ENCODE measurements around the gene CCDC157. TPM values are rescaled to one million over a fixed set of nuclear protein-coding genes. Genes with fewer than 3 reads are reported as not detected.

The CCDC157 gene
- total and polyA plus RNA-seq, 9 of the 15 experiments (the other 6 are each of a cell fraction or from before 2014, with no cell fraction given): 0.04 to 1.3 (median 0.68) TPM

DNA sequence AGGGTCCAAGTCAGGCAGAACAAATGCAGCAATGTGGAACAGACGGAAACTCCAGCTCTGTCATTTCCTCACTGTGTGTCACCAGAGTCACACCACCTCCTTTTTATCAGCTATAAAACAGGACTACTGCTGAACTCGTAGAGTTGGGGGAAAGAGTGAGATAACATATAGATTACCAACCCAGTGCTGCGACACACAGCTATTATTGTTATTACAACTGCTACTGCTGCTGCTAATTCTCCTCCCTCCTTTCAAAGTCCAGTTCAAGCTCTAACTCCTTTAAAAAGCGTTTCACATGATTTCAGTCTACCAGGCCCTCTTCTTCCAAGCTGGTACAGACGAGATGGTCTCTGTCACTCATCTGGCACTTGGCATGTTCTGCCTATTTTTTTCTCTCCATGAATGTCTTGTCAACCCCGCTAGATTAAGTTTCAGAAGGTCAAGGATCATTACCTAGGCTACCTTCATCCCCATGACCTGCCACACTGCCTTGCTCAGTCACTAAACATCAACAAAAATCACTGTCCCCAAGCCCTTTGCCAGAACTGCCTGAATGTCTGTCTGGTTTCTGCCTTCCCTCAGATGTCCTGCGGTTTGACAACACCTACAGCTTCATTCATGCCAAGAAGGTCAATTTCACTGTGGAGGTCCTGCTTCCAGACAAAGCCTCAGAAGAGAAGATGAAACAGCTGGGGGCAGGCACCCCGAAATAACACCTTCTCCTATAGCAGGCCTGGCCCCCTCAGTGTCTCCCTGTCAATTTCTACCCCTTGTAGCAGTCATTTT lies 65.1 kb downstream of the CCDC157 start (continued):
- TF ChIP-seq, protein P1, sequence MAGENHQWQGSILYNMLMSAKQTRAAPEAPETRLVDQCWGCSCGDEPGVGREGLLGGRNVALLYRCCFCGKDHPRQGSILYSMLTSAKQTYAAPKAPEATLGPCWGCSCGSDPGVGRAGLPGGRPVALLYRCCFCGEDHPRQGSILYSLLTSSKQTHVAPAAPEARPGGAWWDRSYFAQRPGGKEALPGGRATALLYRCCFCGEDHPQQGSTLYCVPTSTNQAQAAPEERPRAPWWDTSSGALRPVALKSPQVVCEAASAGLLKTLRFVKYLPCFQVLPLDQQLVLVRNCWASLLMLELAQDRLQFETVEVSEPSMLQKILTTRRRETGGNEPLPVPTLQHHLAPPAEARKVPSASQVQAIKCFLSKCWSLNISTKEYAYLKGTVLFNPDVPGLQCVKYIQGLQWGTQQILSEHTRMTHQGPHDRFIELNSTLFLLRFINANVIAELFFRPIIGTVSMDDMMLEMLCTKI (IDR thresholded peaks at IDR 0.05; ENCODE audit: partially characterized antibody): no peak
- TF ChIP-seq NCOA6 (IDR thresholded peaks at IDR 0.05) (no peak), PHB2 (IDR thresholded peaks at IDR 0.05; ENCODE audit: low read depth) (no peak), NR2F6 (CRISPR knock-in tag; IDR thresholded peaks at IDR 0.05) (no peak), HDAC8 (tag; IDR thresholded peaks at IDR 0.05) (no peak), ZNF175 (CRISPR knock-in tag; IDR thresholded peaks at IDR 0.05; ENCODE audit: low read depth) (no peak), CREM (IDR thresholded peaks at IDR 0.05; ENCODE audit: low read depth) (peak; percentile 70; the same call in 1 of the 2 replicates), CBX5 (IDR thresholded peaks at IDR 0.05; ENCODE audit: borderline replicate concordance, low read depth) (no peak), ZNF354B (CRISPR knock-in tag; IDR thresholded peaks at IDR 0.05) (no peak), NR1H2 (CRISPR knock-in tag; IDR thresholded peaks at IDR 0.05) (no peak), ZNF444 (CRISPR knock-in tag; IDR thresholded peaks at IDR 0.05) (no peak), RFX7 (CRISPR knock-in tag; IDR thresholded peaks at IDR 0.05) (no peak), BRD9 (IDR thresholded peaks at IDR 0.05; ENCODE audit: low read depth, partially characterized antibody) (peak; percentile 56), ZNF282 (CRISPR knock-in tag; IDR thresholded peaks at IDR 0.05) (no peak), MCM7 (IDR thresholded peaks at IDR 0.05) (no peak), NFXL1 (CRISPR knock-in tag; IDR thresholded peaks at IDR 0.05) (no peak), COPS2 (conservative IDR thresholded peaks at IDR 0.05) (no peak), BRF1 (IDR thresholded peaks at IDR 0.05; ENCODE audit: borderline replicate concordance, extremely low read depth, insufficient read length) (no peak), NR2C1 (IDR thresholded peaks at IDR 0.05) (no peak), NR2C1 (tag; IDR thresholded peaks at IDR 0.05) (no peak), CCAR2 (IDR thresholded peaks at IDR 0.05; ENCODE audit: low read depth, low read length) (no peak), SREBF1 (IDR thresholded peaks at IDR 0.05; ENCODE audit: borderline replicate concordance, low read depth, low read length) (no peak), RBM15 (IDR thresholded peaks at IDR 0.05; ENCODE audit: insufficient read depth, low read length) (no peak), FOXK1 (CRISPR knock-in tag; IDR thresholded peaks at IDR 0.05; ENCODE audit: borderline replicate concordance) (no peak)
- TF ChIP-seq, protein P2, sequence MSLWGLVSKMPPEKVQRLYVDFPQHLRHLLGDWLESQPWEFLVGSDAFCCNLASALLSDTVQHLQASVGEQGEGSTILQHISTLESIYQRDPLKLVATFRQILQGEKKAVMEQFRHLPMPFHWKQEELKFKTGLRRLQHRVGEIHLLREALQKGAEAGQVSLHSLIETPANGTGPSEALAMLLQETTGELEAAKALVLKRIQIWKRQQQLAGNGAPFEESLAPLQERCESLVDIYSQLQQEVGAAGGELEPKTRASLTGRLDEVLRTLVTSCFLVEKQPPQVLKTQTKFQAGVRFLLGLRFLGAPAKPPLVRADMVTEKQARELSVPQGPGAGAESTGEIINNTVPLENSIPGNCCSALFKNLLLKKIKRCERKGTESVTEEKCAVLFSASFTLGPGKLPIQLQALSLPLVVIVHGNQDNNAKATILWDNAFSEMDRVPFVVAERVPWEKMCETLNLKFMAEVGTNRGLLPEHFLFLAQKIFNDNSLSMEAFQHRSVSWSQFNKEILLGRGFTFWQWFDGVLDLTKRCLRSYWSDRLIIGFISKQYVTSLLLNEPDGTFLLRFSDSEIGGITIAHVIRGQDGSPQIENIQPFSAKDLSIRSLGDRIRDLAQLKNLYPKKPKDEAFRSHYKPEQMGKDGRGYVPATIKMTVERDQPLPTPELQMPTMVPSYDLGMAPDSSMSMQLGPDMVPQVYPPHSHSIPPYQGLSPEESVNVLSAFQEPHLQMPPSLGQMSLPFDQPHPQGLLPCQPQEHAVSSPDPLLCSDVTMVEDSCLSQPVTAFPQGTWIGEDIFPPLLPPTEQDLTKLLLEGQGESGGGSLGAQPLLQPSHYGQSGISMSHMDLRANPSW (CRISPR knock-in tag; IDR thresholded peaks at IDR 0.05): no peak
- TF ChIP-seq, protein P3, sequence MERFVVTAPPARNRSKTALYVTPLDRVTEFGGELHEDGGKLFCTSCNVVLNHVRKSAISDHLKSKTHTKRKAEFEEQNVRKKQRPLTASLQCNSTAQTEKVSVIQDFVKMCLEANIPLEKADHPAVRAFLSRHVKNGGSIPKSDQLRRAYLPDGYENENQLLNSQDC (CRISPR knock-in tag; IDR thresholded peaks at IDR 0.05): no peak
- TF ChIP-seq, protein P4, sequence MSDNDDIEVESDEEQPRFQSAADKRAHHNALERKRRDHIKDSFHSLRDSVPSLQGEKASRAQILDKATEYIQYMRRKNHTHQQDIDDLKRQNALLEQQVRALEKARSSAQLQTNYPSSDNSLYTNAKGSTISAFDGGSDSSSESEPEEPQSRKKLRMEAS (CRISPR knock-in tag; IDR thresholded peaks at IDR 0.05): no peak
